BJ (cell line): ENCODE measurements around the gene ALK. TPM values are rescaled to one million over a fixed set of nuclear protein-coding genes. Genes with fewer than 3 reads are reported as not detected.
A peak's percentile ranks its signal among the peaks of the same experiment; 100 is the strongest.

Source experiments
- CTCF ChIA-PET: fragments of 350-600 bp; formaldehyde crosslinking; extraction: SDS; loops from one replicate; lab custom pipeline; 2021; ENCODE audit warnings: antibody characterized with exemption, inconsistent platforms; lab: Yijun Ruan, JAX
- POLR2A ChIA-PET: fragments of 300-600 bp; sonication (Branson Sonifier 250); formaldehyde crosslinking; extraction: SDS; loops from one replicate; lab custom pipeline; 2021; ENCODE audit warnings: antibody characterized with exemption; lab: Charles Lee
- DNase-seq: peaks from one replicate; pipeline ENCODE4 v3.0.0-alpha.2; 2011; ENCODE audit warnings: low read depth
- H3K27me3 ChIP-seq: 2 replicates; pipeline ENCODE4 v1.6.0; 2011; ENCODE audit warnings: low read length; ENCODE audit not compliant: control insufficient read depth, insufficient read depth
- H3K36me3 ChIP-seq: 2 replicates; pipeline ENCODE4 v1.5.1; 2011; ENCODE audit warnings: low read length; ENCODE audit not compliant: control insufficient read depth, insufficient read depth
- H3K4me3 ChIP-seq: 2 replicates; pipeline ENCODE4 v1.5.1; 2011; ENCODE audit warnings: low read depth, mild to moderate bottlenecking, control low read depth, low read length
- CTCF ChIP-seq: IDR thresholded peaks from 2 replicates; pipeline ENCODE4 v1.5.1; 2011; ENCODE audit warnings: low read depth, mild to moderate bottlenecking, control low read depth, inconsistent platforms, low read length, moderate library complexity; ENCODE audit not compliant: insufficient read depth
- polyA plus RNA-seq: library from polyadenylated mRNA; depleted of rRNA; stranded (reverse); fragments of >200 nt; gene quantifications from 2 replicates; pipeline ENCODE4 v1.2.3, GENCODE V29; 2011

ALK gene
- polyA plus RNA-seq, 1 experiment = not detected

GRCh38 chr2:29627279-29627711 lies 294.1 kb downstream of the ALK start:
- Histone ChIP-seq H3K27me3 (no peaks in the 10 kb centered on the region), H3K4me3 (no peak overlapping the region), H3K36me3 (no peaks in the 10 kb centered on the region)
- ChIA-PET POLR2A (no interaction called here), CTCF (no interaction called here)
- peak; percentile 13 for DNase-seq
- TF ChIP-seq CTCF = no peak

- no peak for DNase-seq
- Histone ChIP-seq H3K36me3 (no peaks in the 10 kb centered on the region), H3K27me3 (no peaks in the 10 kb centered on the region; the same call in 1 of the 2 replicates), H3K4me3 (no peak overlapping the region)
- ChIA-PET CTCF (interaction anchor here (0.6 kb wide), 1 partner anchor 302 kb away, joined by 3 read pairs; no protein-coding TSS in a partner anchor), POLR2A (no interaction called here)
- TF ChIP-seq CTCF = no peak
Observed at GRCh38 chr2:29620890-29621289, 300.5 kb downstream of the ALK start.

- TF ChIP-seq CTCF = no peak
- ChIA-PET POLR2A (no interaction called here), CTCF (interaction anchor here (2.3 kb wide), 1 partner anchor 11 kb away, joined by 6 read pairs; no protein-coding TSS in a partner anchor)
- H3K27me3 ChIP-seq = no peaks in the 10 kb centered on the region; the same call in 1 of the 2 replicates
- no peak for DNase-seq
- no peaks in the 10 kb centered on the region for H3K36me3 ChIP-seq
- H3K4me3 ChIP-seq = no peak overlapping the region
Observed at GRCh38 chr2:29619689-29620088, 301.7 kb downstream of the ALK start.

- CTCF ChIA-PET = interaction anchor here (1.1 to 2.3 kb wide), 2 partner anchors 9 to 309 kb away, joined by 3 to 6 read pairs; no protein-coding TSS in a partner anchor
- no peak for DNase-seq
- no peak overlapping the region for H3K4me3 ChIP-seq
- TF ChIP-seq CTCF = no peak
- POLR2A ChIA-PET = no interaction called here
- H3K36me3 ChIP-seq = no peaks in the 10 kb centered on the region
- peaks cover 1% of the 10 kb centered on the region for H3K27me3 ChIP-seq
Observed at GRCh38 chr2:29618024-29618423, 303.4 kb downstream of the ALK start.

- POLR2A ChIA-PET = no interaction called here
- TF ChIP-seq CTCF = no peak
Observed at GRCh38 chr2:29617351-29617750, 304.0 kb downstream of the ALK start.

More at GRCh38 chr2:29617351-29617750, 304.0 kb downstream of the ALK start:
- Histone ChIP-seq H3K27me3 (peaks cover 1% of the 10 kb centered on the region), H3K4me3 (no peak overlapping the region), H3K36me3 (no peaks in the 10 kb centered on the region)
- no peak for DNase-seq
- CTCF ChIA-PET = interaction anchor here (1.1 to 2.3 kb wide), 2 partner anchors 8 to 308 kb away, joined by 3 to 6 read pairs; no protein-coding TSS in a partner anchor
